Spleen (tissue), 3 donors: ENCODE measurements around the gene GJA4.

ENCODE experiments used
- POLR2A ChIP-seq, 3 donors: fragments of 450-650 bp; IDR thresholded peaks; one replicate each; pipeline ENCODE4 v1.5.1; 2017; ENCODE audit warnings: antibody characterized with exemption in 3 of 3, mild to moderate bottlenecking in 1 of 3
- POLR2AphosphoS5 ChIP-seq, 3 donors: sonication (generic); formaldehyde crosslinking; IDR thresholded peaks; one replicate each; pipeline ENCODE4 v1.5.1; 2017; ENCODE audit warnings: antibody characterized with exemption in 3 of 3

DNA sequence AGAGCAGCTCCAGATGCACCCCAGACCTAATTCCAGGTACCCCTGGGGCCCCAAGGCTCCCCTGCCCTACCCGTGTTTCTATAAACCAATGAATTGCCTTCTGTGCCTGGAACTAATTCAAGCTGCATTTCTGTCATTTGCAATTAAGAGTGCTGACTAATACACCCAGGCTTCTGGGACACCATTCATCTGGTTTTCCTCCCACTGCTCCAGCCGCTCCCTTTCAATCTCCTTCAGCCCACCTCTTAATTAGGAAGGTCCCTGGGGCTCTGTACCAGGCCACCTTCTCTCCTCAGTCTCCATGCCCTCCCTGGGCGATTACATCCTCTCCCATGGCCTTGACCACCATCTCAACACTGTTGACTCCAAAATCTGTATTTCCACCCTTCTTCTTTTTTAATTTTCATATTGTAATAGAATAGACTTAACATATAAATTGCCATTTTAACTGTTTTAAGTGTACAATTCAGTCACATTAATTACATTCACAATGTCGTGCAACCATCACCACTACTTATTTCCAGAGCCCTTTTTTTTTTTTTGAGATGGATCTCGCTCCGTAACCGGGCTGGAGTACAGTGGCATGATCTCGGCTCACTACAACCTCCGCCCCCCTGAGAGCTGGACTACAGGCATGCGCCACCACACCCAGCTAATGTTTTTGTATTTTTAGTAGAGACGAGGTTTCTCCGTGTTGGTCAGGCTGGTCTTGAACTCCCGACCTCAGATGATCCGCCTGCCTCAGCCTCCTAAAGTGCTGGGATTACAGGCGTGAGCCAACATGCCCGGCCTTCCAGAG is 21.0 kb upstream of the GJA4 start:
- TF ChIP-seq POLR2AphosphoS5 (IDR thresholded peaks at IDR 0.05) (no peak), POLR2A (IDR thresholded peaks at IDR 0.05) (no peak)
